IMR-90 (cell line): Measurements from ENCODE around the gene CIITA. TPM values are rescaled to one million over a fixed set of nuclear protein-coding genes. Genes with fewer than 3 reads are reported as not detected.

Experiments
- ATAC-seq: fragments of 200-7000 bp; cut with Tn5 transposase; 2 replicates; pipeline ENCODE4 v1.9.1; 2020; ENCODE audit warnings: low read depth, mild to moderate bottlenecking, moderate library complexity
- BruUV-seq: library from RNA; stranded (reverse); fragments of 400-500 nt; replicated peaks from 2 replicates; lab custom pipeline; 2021; lab: Mats Ljungman, UMichigan
- CTCF ChIA-PET: fragments of 300-600 bp; formaldehyde crosslinking; extraction: SDS; loops from one replicate; lab custom pipeline; 2021; ENCODE audit warnings: antibody characterized with exemption; lab: Yijun Ruan, JAX
- POLR2A ChIA-PET: fragments of 300-600 bp; sonication (Branson Sonifier 250); formaldehyde crosslinking; loops from one replicate; lab custom pipeline; 2022; ENCODE audit warnings: antibody characterized with exemption; ENCODE audit not compliant: unreplicated experiment; lab: Charles Lee
- DNase-seq: peaks from one replicate; pipeline ENCODE4 v3.0.0; 2013
- H2AFZ ChIP-seq: replicated peaks from 2 replicates; pipeline ENCODE3; 2013; ENCODE audit warnings: low read length, mild to moderate bottlenecking; ENCODE audit not compliant: poor library complexity
- H2AK5ac ChIP-seq: 2 replicates; pipeline ENCODE4 v1.6.1; 2013; ENCODE audit warnings: low read depth, low read length, inconsistent platforms
- H2AK9ac ChIP-seq: replicated peaks from 2 replicates; pipeline ENCODE3; 2013; ENCODE audit warnings: mild to moderate bottlenecking, low read depth, low read length, moderate library complexity; ENCODE audit not compliant: poor library complexity
- H2BK120ac ChIP-seq: 2 replicates; pipeline ENCODE4 v1.6.1; 2013; ENCODE audit warnings: low read depth, low read length, inconsistent platforms
- H2BK15ac ChIP-seq: 3 replicates; pipeline ENCODE4 v1.6.1; 2013; ENCODE audit warnings: low read depth, low read length, inconsistent platforms
- H2BK20ac ChIP-seq: 2 replicates; pipeline ENCODE4 v1.6.1; 2013; ENCODE audit warnings: low read depth, mild to moderate bottlenecking, inconsistent platforms, low read length, moderate library complexity
- H2BK5ac ChIP-seq: 2 replicates; pipeline ENCODE4 v1.6.1; 2013; ENCODE audit warnings: mild to moderate bottlenecking, low read depth, low read length, inconsistent platforms; ENCODE audit not compliant: poor library complexity, severe bottlenecking
- H3K14ac ChIP-seq: replicated peaks from 2 replicates; pipeline ENCODE4 v1.6.1; 2013; ENCODE audit warnings: low read depth, low read length, inconsistent platforms
- H3K18ac ChIP-seq: 2 replicates; pipeline ENCODE4 v1.6.1; 2013; ENCODE audit warnings: low read depth, low read length, control low read depth
- H3K23ac ChIP-seq: 2 replicates; pipeline ENCODE4 v1.6.1; 2013; ENCODE audit warnings: low read depth, low read length, inconsistent platforms
- H3K27ac ChIP-seq: 2 replicates; pipeline ENCODE4 v1.5.1; 2013; ENCODE audit warnings: mild to moderate bottlenecking, control low read depth, low read length; ENCODE audit not compliant: insufficient read depth
- H3K27me3 ChIP-seq: 2 replicates; pipeline ENCODE4 v1.6.1; 2013; ENCODE audit warnings: low read length; ENCODE audit not compliant: control insufficient read depth, insufficient read depth
- H3K36me3 ChIP-seq: 2 replicates; pipeline ENCODE4 v1.6.1; 2013; ENCODE audit warnings: low read length, mixed read lengths; ENCODE audit not compliant: control insufficient read depth, insufficient read depth
- H3K4ac ChIP-seq: 2 replicates; pipeline ENCODE4 v1.6.1; 2013; ENCODE audit warnings: low read depth, low read length, inconsistent platforms
- H3K4me1 ChIP-seq: 2 replicates; pipeline ENCODE4 v1.6.1; 2013; ENCODE audit warnings: low read length, mixed read lengths; ENCODE audit not compliant: control insufficient read depth, insufficient read depth
- H3K4me2 ChIP-seq: 2 replicates; pipeline ENCODE4 v1.6.1; 2013; ENCODE audit warnings: low read depth, mild to moderate bottlenecking, control low read depth, low read length, moderate library complexity
- H3K4me3 ChIP-seq: 2 replicates; pipeline ENCODE4 v1.5.1; 2013; ENCODE audit warnings: low read depth, mild to moderate bottlenecking, control low read depth, low read length, moderate library complexity; ENCODE audit not compliant: insufficient read depth
- H3K56ac ChIP-seq: 2 replicates; pipeline ENCODE4 v1.6.1; 2013; ENCODE audit warnings: low read length, inconsistent platforms; ENCODE audit not compliant: insufficient read depth; ENCODE audit errors: extremely low read depth
- H3K79me1 ChIP-seq, 2 experiments: 2 replicates each; pipeline ENCODE4 v1.6.1; 2013; ENCODE audit warnings: low read length in 2 of 2, inconsistent platforms in 1 of 2, low read depth in 1 of 2
- H3K9ac ChIP-seq: 2 replicates; pipeline ENCODE4 v1.6.1; 2013; ENCODE audit warnings: low read depth, low read length, control low read depth
- H3K9me1 ChIP-seq: 2 replicates; pipeline ENCODE4 v1.6.1; 2013; ENCODE audit warnings: low read length, inconsistent platforms; ENCODE audit not compliant: insufficient read depth
- H3K9me3 ChIP-seq: 2 replicates; pipeline ENCODE4 v1.6.1; 2013; ENCODE audit warnings: low read length; ENCODE audit not compliant: control insufficient read depth, insufficient read depth
- H4K20me1 ChIP-seq: 2 replicates; pipeline ENCODE4 v1.6.1; 2013; ENCODE audit warnings: low read length, inconsistent platforms; ENCODE audit not compliant: insufficient read depth
- H4K5ac ChIP-seq: 2 replicates; pipeline ENCODE4 v1.6.1; 2013; ENCODE audit warnings: mild to moderate bottlenecking, low read depth, low read length, control low read depth
- H4K8ac ChIP-seq, 2 experiments: 2 replicates each; pipeline ENCODE4 v1.6.1; 2013; ENCODE audit warnings: low read depth in 2 of 2, low read length in 2 of 2, control low read depth in 1 of 2, inconsistent platforms in 1 of 2
- H4K91ac ChIP-seq: 2 replicates; pipeline ENCODE4 v1.6.1; 2013; ENCODE audit warnings: low read depth, low read length, inconsistent platforms; ENCODE audit not compliant: insufficient read depth
- CEBPB ChIP-seq: IDR thresholded peaks from 2 replicates; pipeline ENCODE4 v1.6.1; 2012; ENCODE audit warnings: low read depth, low read length, improper control_type of control experiment
- WGBS, 2 experiments: methylation state at CpG; one replicate each; pipeline versions ENCODE4 v1.1.5 to v1.1.7; 2013; ENCODE audit warnings: missing lambda C conversion rate in 2 of 2; ENCODE audit not compliant: insufficient read length in 1 of 2; ENCODE audit errors: extremely low coverage in 2 of 2; 5-methylcytosine and 5-hydroxymethylcytosine counted together
- dilution Hi-C: fragments of 300-500 bp; cut with HindIII; formaldehyde crosslinking; loops from one replicate; pipeline ENCODE4 v1.14.3; 2018; ENCODE audit warnings: low sequenced_read_pairs; ENCODE audit not compliant: unreplicated experiment
- in situ Hi-C: fragments of 300-500 bp; cut with MboI; formaldehyde crosslinking; loops from 3 replicates; pipeline ENCODE4 v1.14.3; 2019; ENCODE audit warnings: low sequenced_read_pairs, inconsistent platforms, mixed read lengths
- intact Hi-C: fragments of 100-400 bp; cut with micrococcal nuclease; formaldehyde crosslinking; loops from 2 replicates; pipeline ENCODE4 v1.10.0; 2022
- polyA plus RNA-seq, 3 experiments: library from polyadenylated mRNA; depleted of rRNA; stranded (reverse); fragments of >200 nt; gene quantifications; 2 replicates each; pipeline ENCODE4 v1.2.3, GENCODE V29; 2012; ENCODE audit warnings: low replicate concordance in 1 of 3
- total RNA-seq: library from RNA; depleted of rRNA; stranded (reverse); fragments of >200 nt; gene quantifications from 2 replicates; pipeline ENCODE4 v1.2.3, GENCODE V29; 2012
- TF ChIP-seq, protein P1 (sequence below): conservative IDR thresholded peaks from 2 replicates; pipeline ENCODE4 v1.5.1; 2012; ENCODE audit warnings: mild to moderate bottlenecking, low read depth, low read length, improper control_type of control experiment

The CIITA gene
- total and polyA plus RNA-seq, 2 of the 4 experiments (the other 2 are of a cell fraction), result 0.10 TPM; not detected in 1

DNA sequence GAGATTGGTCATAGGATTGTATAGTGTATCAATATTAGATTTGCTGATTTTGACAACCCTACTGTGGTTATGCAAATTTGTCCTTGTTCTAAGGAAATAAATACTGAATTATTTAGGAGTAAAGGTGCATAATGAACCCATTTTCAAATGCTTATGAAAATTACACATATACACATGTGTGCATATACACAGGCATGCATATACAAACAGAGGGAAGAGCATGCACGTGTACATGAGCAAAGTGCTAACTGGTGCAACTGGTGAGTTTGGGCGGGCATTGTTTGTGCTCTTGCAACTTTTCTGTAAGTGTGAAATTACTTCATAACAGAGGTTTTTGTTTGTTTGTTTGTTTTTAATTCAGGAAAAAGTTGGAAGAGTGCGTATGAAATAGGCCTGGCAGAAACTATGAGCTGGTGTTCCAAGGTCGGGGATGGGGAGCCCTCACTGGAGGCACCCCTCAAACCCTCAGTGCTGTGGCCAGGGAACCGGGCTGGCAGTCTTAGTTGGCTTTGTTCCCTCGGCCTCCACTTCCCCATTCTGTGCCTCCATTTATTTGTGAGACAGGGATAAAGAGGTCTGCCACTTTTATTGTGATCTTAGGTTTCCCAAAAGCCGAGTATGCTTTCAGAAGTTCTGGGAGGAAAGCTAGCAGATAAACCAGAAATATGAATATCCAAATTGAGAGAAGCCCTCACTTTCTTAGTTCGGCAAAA, 59.4 kb downstream of the CIITA start:
- no peak overlapping the region for H3K14ac ChIP-seq
- peaks cover 40% of the 10 kb centered on the region for H3K9me1 ChIP-seq
- H3K9me3 ChIP-seq, result no peaks in the 10 kb centered on the region
- H3K4me3 ChIP-seq, result no peak overlapping the region
- H4K8ac ChIP-seq, result no peak overlapping the region
- H4K5ac ChIP-seq, result no peak overlapping the region
- no peak overlapping the region for H2BK5ac ChIP-seq
- dilution Hi-C loops, result no loop called here
- H3K23ac ChIP-seq, result no peak overlapping the region
- H3K4me1 ChIP-seq, result peaks cover 22% of the 10 kb centered on the region
- no peak for DNase-seq
- no TSS peak for BruUV-seq
- no CpG with 5 or more reads among the region's 8 CpGs for whole genome bisulfite sequencing, 2 experiments
- no peak for TF ChIP-seq CEBPB
- TF ChIP-seq, protein P1, sequence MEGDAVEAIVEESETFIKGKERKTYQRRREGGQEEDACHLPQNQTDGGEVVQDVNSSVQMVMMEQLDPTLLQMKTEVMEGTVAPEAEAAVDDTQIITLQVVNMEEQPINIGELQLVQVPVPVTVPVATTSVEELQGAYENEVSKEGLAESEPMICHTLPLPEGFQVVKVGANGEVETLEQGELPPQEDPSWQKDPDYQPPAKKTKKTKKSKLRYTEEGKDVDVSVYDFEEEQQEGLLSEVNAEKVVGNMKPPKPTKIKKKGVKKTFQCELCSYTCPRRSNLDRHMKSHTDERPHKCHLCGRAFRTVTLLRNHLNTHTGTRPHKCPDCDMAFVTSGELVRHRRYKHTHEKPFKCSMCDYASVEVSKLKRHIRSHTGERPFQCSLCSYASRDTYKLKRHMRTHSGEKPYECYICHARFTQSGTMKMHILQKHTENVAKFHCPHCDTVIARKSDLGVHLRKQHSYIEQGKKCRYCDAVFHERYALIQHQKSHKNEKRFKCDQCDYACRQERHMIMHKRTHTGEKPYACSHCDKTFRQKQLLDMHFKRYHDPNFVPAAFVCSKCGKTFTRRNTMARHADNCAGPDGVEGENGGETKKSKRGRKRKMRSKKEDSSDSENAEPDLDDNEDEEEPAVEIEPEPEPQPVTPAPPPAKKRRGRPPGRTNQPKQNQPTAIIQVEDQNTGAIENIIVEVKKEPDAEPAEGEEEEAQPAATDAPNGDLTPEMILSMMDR, result no peak
- H3K9ac ChIP-seq, result no peak overlapping the region
- no peak overlapping the region for H3K4me2 ChIP-seq
- no peak overlapping the region for H2AK5ac ChIP-seq
- CTCF ChIA-PET, result interaction anchor here (0.6 to 1.7 kb wide), 2 partner anchors 18 to 417 kb away, joined by 5 to 8 read pairs; no protein-coding TSS in a partner anchor
- no peak overlapping the region for H2BK120ac ChIP-seq
- H3K18ac ChIP-seq, result no peak overlapping the region
- no peak overlapping the region for H2AK9ac ChIP-seq
- H3K36me3 ChIP-seq, result peaks cover 23% of the 10 kb centered on the region
- in situ Hi-C loops, result loop anchor here (25.0 kb wide), 1 partner anchor 1824 kb away; no protein-coding TSS in a partner anchor
- H3K4ac ChIP-seq, result no peak overlapping the region
- no peak overlapping the region for H2BK15ac ChIP-seq
- no peak overlapping the region for H2AFZ ChIP-seq
- no peak for ATAC-seq
- H3K27ac ChIP-seq, result no peak overlapping the region
- POLR2A ChIA-PET, result no interaction called here
- H4K91ac ChIP-seq, result no peak overlapping the region
- no peak overlapping the region for H3K56ac ChIP-seq
- H4K20me1 ChIP-seq, result peaks cover 96% of the 10 kb centered on the region
- no peak overlapping the region for H2BK20ac ChIP-seq
- H3K27me3 ChIP-seq, result no peaks in the 10 kb centered on the region
- H3K79me1 ChIP-seq, result peaks cover 52 to 92% of the 10 kb centered on the region in 2 experiments
- intact Hi-C loops, result no loop called here
